OCI-LY7 (cell line): ENCODE measurements around the gene IVD. TPM values are rescaled to one million over a fixed set of nuclear protein-coding genes. Genes with fewer than 3 reads are reported as not detected.

Experiments used
- BruUV-seq: library from RNA; stranded (reverse); fragments of 400-500 nt; replicated peaks from 2 replicates; lab custom pipeline; 2021; lab: Mats Ljungman, UMichigan
- CTCF ChIA-PET: fragments of 300-600 bp; sonication (Branson Sonifier 250); formaldehyde crosslinking; loops from one replicate; lab custom pipeline; 2022; ENCODE audit warnings: antibody characterized with exemption; ENCODE audit not compliant: unreplicated experiment; lab: Charles Lee
- POLR2A ChIA-PET: fragments of 300-600 bp; sonication (Branson Sonifier 250); formaldehyde crosslinking; loops from one replicate; lab custom pipeline; 2022; ENCODE audit warnings: antibody characterized with exemption; lab: Charles Lee
- DNase-seq: peaks from one replicate; pipeline ENCODE4 v3.0.0-alpha.2; 2015; ENCODE audit warnings: low spot score
- H2AFZ ChIP-seq: fragments of 200-600 bp; sonication (generic), shearing (Covaris generic); 2 replicates; pipeline ENCODE4 v1.6.1; 2014; ENCODE audit warnings: mild to moderate bottlenecking, antibody characterized with exemption, low read length, moderate library complexity
- H3K27ac ChIP-seq: fragments of 200-600 bp; sonication (generic); 2 replicates; pipeline ENCODE4 v1.5.1; 2014; ENCODE audit warnings: mixed run types, low read depth, mild to moderate bottlenecking, moderate library complexity, low read length, inconsistent platforms; ENCODE audit not compliant: poor library complexity, severe bottlenecking
- H3K36me3 ChIP-seq: fragments of 200-600 bp; sonication (generic); 2 replicates; pipeline ENCODE4 v1.6.1; 2014; ENCODE audit warnings: mild to moderate bottlenecking, antibody characterized with exemption, low read length, moderate library complexity, mixed read lengths; ENCODE audit not compliant: insufficient read depth
- H3K4me1 ChIP-seq: fragments of 200-600 bp; sonication (generic); 2 replicates; pipeline ENCODE4 v1.5.1; 2014; ENCODE audit warnings: mild to moderate bottlenecking, low read length; ENCODE audit not compliant: insufficient read depth, poor library complexity, severe bottlenecking
- H3K4me2 ChIP-seq: fragments of 200-600 bp; sonication (generic); 2 replicates; pipeline ENCODE4 v1.6.1; 2014; ENCODE audit warnings: mild to moderate bottlenecking, low read length
- H3K4me3 ChIP-seq: fragments of 200-600 bp; sonication (generic); 2 replicates; pipeline ENCODE4 v1.5.1; 2014; ENCODE audit warnings: mild to moderate bottlenecking, low read depth, low read length; ENCODE audit not compliant: poor library complexity, severe bottlenecking
- H3K79me2 ChIP-seq: fragments of 200-600 bp; sonication (generic); 2 replicates; pipeline ENCODE4 v1.6.1; 2016; ENCODE audit warnings: low read depth, mild to moderate bottlenecking, low read length, moderate library complexity, mixed read lengths; ENCODE audit not compliant: insufficient read depth
- H3K9me2 ChIP-seq: fragments of 200-600 bp; sonication (generic); 2 replicates; pipeline ENCODE4 v1.6.1; 2016; ENCODE audit warnings: mild to moderate bottlenecking, low read length, mixed read lengths; ENCODE audit not compliant: insufficient read depth
- H3K9me3 ChIP-seq: fragments of 200-600 bp; sonication (generic); 2 replicates; pipeline ENCODE4 v1.6.1; 2014; ENCODE audit warnings: mild to moderate bottlenecking, mixed run types, low read length, mixed read lengths
- H4K20me1 ChIP-seq: fragments of 200-600 bp; sonication (generic); 2 replicates; pipeline ENCODE4 v1.6.1; 2014; ENCODE audit warnings: mild to moderate bottlenecking, antibody characterized with exemption, low read length, moderate library complexity, mixed read lengths; ENCODE audit not compliant: insufficient read depth
- CTCF ChIP-seq: fragments of 200-600 bp; sonication (generic); conservative IDR thresholded peaks from 2 replicates; pipeline ENCODE4 v1.5.1; 2014; ENCODE audit warnings: mild to moderate bottlenecking, antibody characterized with exemption, low read length, moderate library complexity, mixed read lengths
- EZH2phosphoT487 ChIP-seq: fragments of 200-600 bp; sonication (generic); IDR thresholded peaks from 2 replicates; pipeline ENCODE4 v1.6.1; 2018; ENCODE audit warnings: low read depth, borderline replicate concordance, mild to moderate bottlenecking, mixed run types, antibody characterized with exemption, low read length, moderate library complexity, mixed read lengths
- intact Hi-C: fragments of 100-400 bp; cut with micrococcal nuclease; formaldehyde crosslinking; loops from one replicate; pipeline ENCODE4 v1.10.0; 2022; ENCODE audit not compliant: unreplicated experiment
- total RNA-seq, 2 experiments: library from RNA; depleted of rRNA in 1 of 2; stranded (reverse); fragments of >200 nt in 1 of 2; shearing (Covaris generic) in 1 of 2; gene quantifications; 2 replicates each; pipeline ENCODE4 v1.2.3, GENCODE V29; 2014 to 2022

Gene IVD
- total RNA-seq, 2 experiments from 2014 or later: 20.6 to 67.3 TPM

DNA sequence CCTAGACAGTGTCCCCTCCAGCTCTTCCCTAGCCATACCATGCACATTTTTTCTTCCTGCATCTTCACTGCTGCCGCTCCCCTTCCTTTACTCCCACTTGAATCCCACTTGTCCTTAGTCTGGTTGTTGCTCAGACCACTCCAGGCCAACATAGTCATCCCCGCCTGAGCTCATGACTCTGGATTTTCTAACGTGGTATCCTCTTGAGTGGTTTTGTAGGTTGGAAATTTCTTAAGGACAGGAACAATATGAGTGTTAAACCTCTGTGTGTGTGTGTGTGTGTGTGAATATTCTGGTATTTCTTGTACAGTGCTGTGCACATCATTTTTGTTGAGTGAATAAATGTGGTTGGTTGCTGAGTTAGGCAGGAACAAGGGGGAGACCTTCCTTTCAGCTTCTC, 38.3 kb downstream of the IVD start:
- BruUV-seq: no TSS peak
- intact Hi-C loops: no loop called here
- DNase-seq: no peak
- ChIA-PET CTCF (no interaction called here), POLR2A (no interaction called here)
- H3K4me2 ChIP-seq: peak overlapping the region; percentile 90; the same call in 1 of the 2 replicates
- TF ChIP-seq EZH2phosphoT487: no peak
- no peak for TF ChIP-seq CTCF
- H3K79me2 ChIP-seq: peaks cover 23% of the 10 kb centered on the region; the same call in 1 of the 2 replicates
- no peaks in the 10 kb centered on the region for H3K9me2 ChIP-seq
- no peak overlapping the region for H2AFZ ChIP-seq
- H3K9me3 ChIP-seq: no peaks in the 10 kb centered on the region
- no peaks in the 10 kb centered on the region for H3K36me3 ChIP-seq
- H3K27ac ChIP-seq: no peak overlapping the region
- H4K20me1 ChIP-seq: peaks cover 28% of the 10 kb centered on the region
- H3K4me1 ChIP-seq: peaks cover 21% of the 10 kb centered on the region
- H3K4me3 ChIP-seq: no peak overlapping the region

- no peak overlapping the region for H3K4me3 ChIP-seq
- no TSS peak for BruUV-seq
- no peak overlapping the region for H2AFZ ChIP-seq
- no peaks in the 10 kb centered on the region for H3K9me2 ChIP-seq
- DNase-seq: no peak
- no peaks in the 10 kb centered on the region for H3K9me3 ChIP-seq
- ChIA-PET CTCF (interaction anchor here (1.0 kb wide), 1 partner anchor 47 kb away, joined by 4 read pairs; no protein-coding TSS in a partner anchor), POLR2A (interaction anchor here (0.6 to 1.4 kb wide), 7 partner anchors 40 to 1763 kb away, joined by 3 to 5 read pairs (median 3); partner anchors contain the start of gene VPS39)
- no peak overlapping the region for H3K4me2 ChIP-seq
- intact Hi-C loops: no loop called here
- peaks cover 28% of the 10 kb centered on the region for H4K20me1 ChIP-seq
- H3K4me1 ChIP-seq: peaks cover 16% of the 10 kb centered on the region
- TF ChIP-seq CTCF: no peak
- TF ChIP-seq EZH2phosphoT487: no peak
- H3K79me2 ChIP-seq: peaks cover 23% of the 10 kb centered on the region; the same call in 1 of the 2 replicates
- H3K36me3 ChIP-seq: no peaks in the 10 kb centered on the region
- no peak overlapping the region for H3K27ac ChIP-seq
Observed at GRCh38 chr15:40444736-40445135, 39.1 kb downstream of the IVD start.

- H3K79me2 ChIP-seq: peaks cover 23% of the 10 kb centered on the region; the same call in 1 of the 2 replicates
- no peak overlapping the region for H3K27ac ChIP-seq
- peaks cover 9% of the 10 kb centered on the region for H3K4me1 ChIP-seq
- H4K20me1 ChIP-seq: peaks cover 28% of the 10 kb centered on the region
- DNase-seq: no peak
- ChIA-PET POLR2A (interaction anchor here (0.6 to 1.4 kb wide), 2 partner anchors 41 to 481 kb away, joined by 3 read pairs; no protein-coding TSS in a partner anchor), CTCF (interaction anchor here (1.0 kb wide), 1 partner anchor 48 kb away, joined by 4 read pairs; no protein-coding TSS in a partner anchor)
- no peaks in the 10 kb centered on the region for H3K9me3 ChIP-seq
- no peaks in the 10 kb centered on the region for H3K36me3 ChIP-seq
- intact Hi-C loops: no loop called here
- no peak overlapping the region for H2AFZ ChIP-seq
- BruUV-seq: no TSS peak
- H3K9me2 ChIP-seq: no peaks in the 10 kb centered on the region
- no peak for TF ChIP-seq EZH2phosphoT487
- no peak for TF ChIP-seq CTCF
- no peak overlapping the region for H3K4me3 ChIP-seq
- no peak overlapping the region for H3K4me2 ChIP-seq
Observed at GRCh38 chr15:40445421-40445922, 39.9 kb downstream of the IVD start.
